CD4-positive, CD25-positive, alpha-beta regulatory T cell (primary cell): Measurements from ENCODE around the gene PARP1. TPM values are rescaled to one million over a fixed set of nuclear protein-coding genes. Genes with fewer than 3 reads are reported as not detected.

Experiments used
- ATAC-seq, 2 donors: fragments of 150-1000 bp; cut with Tn5 transposase; one replicate each; pipeline ENCODE4 v1.10.0; 2021; ENCODE audit warnings: low read depth in 2 of 2, moderate number of reproducible peaks in 2 of 2, moderate library complexity in 1 of 2
- DNase-seq, 3 donors: peaks; one replicate each; pipeline versions ENCODE4 v3.0.0 to v3.0.0-alpha.2; 2012 to 2022; ENCODE audit warnings: mixed read lengths in 1 of 3
- H3K27ac ChIP-seq: one replicate; pipeline ENCODE4 v1.7.0; 2013; ENCODE audit warnings: mild to moderate bottlenecking, low read length; ENCODE audit not compliant: insufficient read depth, poor library complexity, severe bottlenecking
- H3K27me3 ChIP-seq: one replicate; pipeline ENCODE4 v1.7.0; 2013; ENCODE audit warnings: low read length; ENCODE audit not compliant: control insufficient read depth, insufficient read depth
- H3K36me3 ChIP-seq: one replicate; pipeline ENCODE4 v1.7.0; 2013; ENCODE audit warnings: mild to moderate bottlenecking, low read length, moderate library complexity; ENCODE audit not compliant: control insufficient read depth, insufficient read depth
- H3K4me1 ChIP-seq: 2 replicates; pipeline ENCODE4 v1.7.0; 2013; ENCODE audit warnings: mild to moderate bottlenecking, low read length; ENCODE audit not compliant: insufficient read depth, control insufficient read depth, poor library complexity, severe bottlenecking
- H3K4me3 ChIP-seq: one replicate; pipeline ENCODE4 v1.7.0; 2013; ENCODE audit warnings: low read depth, mild to moderate bottlenecking, low read length, moderate library complexity
- H3K9me3 ChIP-seq, 2 experiments: 1 replicate in 1 of 2; 2 replicates in 1 of 2; pipeline ENCODE4 v1.7.0; 2013; ENCODE audit warnings: low read length in 2 of 2, mild to moderate bottlenecking in 1 of 2, moderate library complexity in 1 of 2; ENCODE audit not compliant: control insufficient read depth in 2 of 2
- H3K27ac Mint-ChIP-seq, 3 donors: one replicate each; pipeline ENCODE4 v1.8.0; 2020 to 2022; ENCODE audit warnings: mild to moderate bottlenecking in 3 of 3, mixed read lengths in 3 of 3, moderate library complexity in 2 of 3
- H3K27me3 Mint-ChIP-seq: one replicate; pipeline ENCODE4 v1.8.0; 2022; ENCODE audit warnings: mild to moderate bottlenecking, mixed read lengths
- H3K36me3 Mint-ChIP-seq: one replicate; pipeline ENCODE4 v1.8.0; 2020; ENCODE audit warnings: mixed read lengths
- H3K4me1 Mint-ChIP-seq, 4 donors: one replicate each; pipeline ENCODE4 v1.8.0; 2020 to 2022; ENCODE audit warnings: mixed read lengths in 4 of 4, mild to moderate bottlenecking in 1 of 4
- H3K4me3 Mint-ChIP-seq, 4 donors: one replicate each; pipeline ENCODE4 v1.8.0; 2020 to 2022; ENCODE audit warnings: mild to moderate bottlenecking in 4 of 4, mixed read lengths in 4 of 4, moderate library complexity in 3 of 4
- H3K9me3 Mint-ChIP-seq, 7 donors: one replicate each; pipeline ENCODE4 v1.8.0; 2020 to 2022; ENCODE audit warnings: mixed read lengths in 7 of 7, mild to moderate bottlenecking in 3 of 7, moderate library complexity in 2 of 7
- polyA plus RNA-seq, 4 donors: library from polyadenylated mRNA; unstranded; fragments of 300-500 nt; fragmentation: Illumina TruSeq; gene quantifications; one replicate each; pipeline ENCODE4 v1.2.3, GENCODE V29; 2021
- total RNA-seq: library from RNA; stranded (reverse); gene quantifications from one replicate; pipeline ENCODE4 v1.2.3, GENCODE V29; 2022

Gene PARP1
- total and polyA plus RNA-seq, 5 donors from 2014 or later = 99.1 to 129 (median 108) TPM

- Histone ChIP-seq H3K4me3 (peak overlapping the region; percentile 99), H3K36me3 (peaks cover 37% of the 10 kb centered on the region), H3K27ac (no peak overlapping the region), H3K9me3 (no peaks in the 10 kb centered on the region), H3K27me3 (no peaks in the 10 kb centered on the region), H3K4me1 (peaks cover 60% of the 10 kb centered on the region)
- Mint-ChIP-seq H3K9me3 (no peaks in the 10 kb centered on the region), H3K4me3 (peak overlapping the region; percentile 59 to 99 (median 94)), H3K27me3 (peaks cover 4% of the 10 kb centered on the region), H3K27ac (peak overlapping the region; percentile 20 to 96 (median 62)), H3K4me1 (peaks cover 23 to 85% (median 59%) of the 10 kb centered on the region in 4 donors), H3K36me3 (peaks cover 43% of the 10 kb centered on the region)
- no peak for ATAC-seq
- DNase-seq = no peak
These were observed 3.6 kb downstream of the PARP1 start for GRCh38 chr1:226404063-226404903.

- Histone ChIP-seq H3K36me3 (peaks cover 44% of the 10 kb centered on the region), H3K9me3 (no peaks in the 10 kb centered on the region), H3K27me3 (no peaks in the 10 kb centered on the region), H3K27ac (no peak overlapping the region), H3K4me3 (peak overlapping the region; percentile 32), H3K4me1 (peaks cover 57% of the 10 kb centered on the region)
- H3K27me3 Mint-ChIP-seq = peaks cover under 1% of the 10 kb centered on the region
- no peaks in the 10 kb centered on the region for H3K9me3 Mint-ChIP-seq
- H3K27ac Mint-ChIP-seq = peak overlapping the region in 2 of 3 donors; percentile 62 to 96
- no peak for ATAC-seq
- peaks cover 23 to 82% (median 59%) of the 10 kb centered on the region in 4 donors for H3K4me1 Mint-ChIP-seq
- peaks cover 46% of the 10 kb centered on the region for H3K36me3 Mint-ChIP-seq
- DNase-seq = no peak
- H3K4me3 Mint-ChIP-seq = peak overlapping the region; percentile 56 to 93 (median 72)
These were observed 4.5 kb downstream of the PARP1 start for GRCh38 chr1:226403201-226404034.

GRCh38 chr1:226402739-226403165, 5.1 kb downstream of the PARP1 start:
- Histone ChIP-seq H3K9me3 (no peaks in the 10 kb centered on the region), H3K4me1 (peaks cover 54% of the 10 kb centered on the region), H3K4me3 (no peak overlapping the region), H3K27me3 (no peaks in the 10 kb centered on the region), H3K36me3 (peaks cover 51% of the 10 kb centered on the region), H3K27ac (no peak overlapping the region)
- H3K27ac Mint-ChIP-seq = no peak overlapping the region
- H3K4me3 Mint-ChIP-seq = no peak overlapping the region
- no peak for DNase-seq
- no peak for ATAC-seq
- peaks cover 51% of the 10 kb centered on the region for H3K36me3 Mint-ChIP-seq
- H3K9me3 Mint-ChIP-seq = no peaks in the 10 kb centered on the region
- H3K4me1 Mint-ChIP-seq = peaks cover 26 to 85% (median 61%) of the 10 kb centered on the region in 4 donors
- no peaks in the 10 kb centered on the region for H3K27me3 Mint-ChIP-seq

- Histone ChIP-seq H3K27ac (no peak overlapping the region), H3K4me3 (no peak overlapping the region), H3K27me3 (no peaks in the 10 kb centered on the region), H3K9me3 (no peaks in the 10 kb centered on the region), H3K36me3 (peaks cover 61% of the 10 kb centered on the region), H3K4me1 (peaks cover 50% of the 10 kb centered on the region)
- ATAC-seq = no peak
- H3K36me3 Mint-ChIP-seq = peaks cover 57% of the 10 kb centered on the region
- H3K4me3 Mint-ChIP-seq = peak overlapping the region in 2 of 4 donors; percentile 40 to 60
- no peak for DNase-seq
- no peaks in the 10 kb centered on the region for H3K9me3 Mint-ChIP-seq
- H3K4me1 Mint-ChIP-seq = peaks cover 30 to 86% (median 62%) of the 10 kb centered on the region in 4 donors
- peak overlapping the region in 2 of 3 donors; percentile 62 to 80 for H3K27ac Mint-ChIP-seq
- no peaks in the 10 kb centered on the region for H3K27me3 Mint-ChIP-seq
These were observed 6.3 kb downstream of the PARP1 start for GRCh38 chr1:226401355-226402303.

- peaks cover 61% of the 10 kb centered on the region for H3K36me3 Mint-ChIP-seq
- Histone ChIP-seq H3K4me3 (no peak overlapping the region), H3K9me3 (no peaks in the 10 kb centered on the region), H3K4me1 (peaks cover 42% of the 10 kb centered on the region), H3K27ac (no peak overlapping the region), H3K27me3 (no peaks in the 10 kb centered on the region), H3K36me3 (peaks cover 65% of the 10 kb centered on the region)
- H3K4me1 Mint-ChIP-seq = peaks cover 24 to 82% (median 58%) of the 10 kb centered on the region in 4 donors
- peak overlapping the region in 2 of 4 donors; percentile 40 to 60 for H3K4me3 Mint-ChIP-seq
- peak overlapping the region in 2 of 3 donors; percentile 60 to 80 for H3K27ac Mint-ChIP-seq
- no peak for DNase-seq
- no peaks in the 10 kb centered on the region for H3K9me3 Mint-ChIP-seq
- ATAC-seq = no peak
- no peaks in the 10 kb centered on the region for H3K27me3 Mint-ChIP-seq
These were observed 7.2 kb downstream of the PARP1 start for GRCh38 chr1:226400519-226401354.

- no peak overlapping the region for H3K27ac ChIP-seq
- Mint-ChIP-seq H3K9me3 (no peaks in the 10 kb centered on the region), H3K27me3 (no peaks in the 10 kb centered on the region), H3K4me3 (peak overlapping the region in 1 of 4 donors; percentile 52), H3K27ac (peak overlapping the region in 1 of 3 donors; percentile 20), H3K36me3 (peaks cover 70% of the 10 kb centered on the region), H3K4me1 (peaks cover 32 to 79% (median 53%) of the 10 kb centered on the region in 4 donors)
- H3K4me1 ChIP-seq = peaks cover 16% of the 10 kb centered on the region
- H3K27me3 ChIP-seq = no peaks in the 10 kb centered on the region
- peaks cover 79% of the 10 kb centered on the region for H3K36me3 ChIP-seq
- H3K4me3 ChIP-seq = no peak overlapping the region
- DNase-seq = no peak
- H3K9me3 ChIP-seq = no peaks in the 10 kb centered on the region
- ATAC-seq = no peak
These were observed 9.8 kb downstream of the PARP1 start for GRCh38 chr1:226397955-226398636.
